ENCODE results near the gene RCOR3. TPM values are rescaled to one million over a fixed set of nuclear protein-coding genes. Genes with fewer than 3 reads are reported as not detected.
"Not testable (repeated sequence)": the region's sequence is repeated elsewhere in the genome, so short reads cannot be mapped to it uniquely, and the experiment has no call there.

The RCOR3 gene
- total RNA-seq, 1 experiment from 2014 or later, result 8.1 TPM

- DNase-seq (ENCODE audit: low read depth), result no peak
Observed at GRCh38 chr1:211340622-211341507, 81.7 kb downstream of the RCOR3 start.

DNA sequence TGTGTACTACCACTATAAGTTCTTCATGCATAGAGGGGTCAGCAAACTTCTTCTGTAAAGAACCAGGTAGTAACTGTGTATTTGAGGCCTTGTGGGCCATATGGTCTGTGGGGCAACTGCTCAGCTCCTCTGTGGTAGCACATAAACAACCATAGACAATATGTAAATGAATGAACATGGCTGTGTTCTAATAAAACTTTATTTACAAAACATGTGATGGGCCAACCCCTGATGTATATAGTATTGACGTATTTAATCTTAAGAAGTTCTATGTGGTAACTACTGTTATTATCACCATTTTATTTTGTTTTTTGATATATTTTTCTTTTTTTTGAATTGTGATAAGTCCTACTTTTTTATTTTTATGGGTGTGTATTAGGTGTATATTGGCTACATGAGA, 82.8 kb downstream of the RCOR3 start:
- no peak for DNase-seq (ENCODE audit: low read depth)

- DNase-seq (ENCODE audit: low read depth), result no peak
Observed at GRCh38 chr1:211343607-211344006, 84.4 kb downstream of the RCOR3 start.

- DNase-seq (ENCODE audit: low read depth), result no peak
Observed at GRCh38 chr1:211344152-211344618, 85.0 kb downstream of the RCOR3 start.

DNA sequence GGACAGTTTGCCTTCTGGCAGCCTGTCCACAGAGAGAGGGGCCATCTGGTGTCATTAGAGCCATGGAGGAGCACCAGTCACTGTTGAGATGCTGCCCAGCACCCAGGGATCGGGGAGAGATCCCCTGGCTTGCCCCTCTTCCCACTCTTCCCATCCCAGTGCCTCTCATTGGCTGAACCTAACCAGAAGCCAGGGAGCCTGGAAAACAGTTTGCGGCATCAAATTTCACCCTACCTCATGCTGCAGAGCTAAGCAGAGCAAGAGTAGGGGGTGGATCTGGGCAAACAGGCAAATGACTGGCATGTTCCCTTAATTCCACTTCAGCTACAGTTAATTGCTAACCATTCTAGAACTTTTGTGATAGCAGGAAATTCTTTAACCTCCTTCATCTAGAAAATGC, 86.6 kb downstream of the RCOR3 start:
- DNase-seq (ENCODE audit: low read depth), result no peak

DNA sequence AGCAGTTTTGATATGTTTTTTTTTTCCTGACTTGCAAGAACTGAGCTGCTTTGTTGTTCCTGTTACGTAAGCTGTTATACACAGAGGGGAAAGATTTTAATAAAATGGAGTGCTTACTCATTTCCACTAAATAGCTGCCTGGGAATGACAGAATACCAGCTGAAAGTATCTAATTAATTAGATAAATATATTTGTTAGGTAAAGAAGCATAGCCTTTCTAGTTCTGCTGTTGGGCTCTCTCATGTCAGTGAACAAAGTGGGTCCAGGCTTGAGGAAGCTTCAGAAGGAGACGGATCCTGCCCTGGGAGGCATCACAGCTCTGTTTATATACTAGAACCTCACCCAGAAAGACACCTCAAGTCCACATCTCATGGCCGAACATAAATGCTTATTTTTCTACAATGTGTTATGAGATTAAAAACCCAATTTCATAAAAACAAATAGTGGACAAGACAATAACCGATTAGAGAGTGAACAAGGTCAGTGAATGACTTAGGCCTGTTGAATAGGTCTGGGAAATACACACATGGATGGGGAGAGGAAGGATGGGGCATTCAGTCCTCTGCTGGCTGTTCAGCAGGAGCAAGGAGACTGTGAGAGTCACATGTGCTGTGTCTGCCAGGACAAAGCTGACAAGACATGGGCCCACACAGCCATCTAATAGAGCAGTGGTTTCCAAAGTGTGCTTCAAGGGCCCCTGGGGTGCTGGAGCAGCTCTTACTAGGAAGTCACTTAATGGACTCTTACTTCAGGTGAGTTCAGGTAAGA, 88.1 kb downstream of the RCOR3 start:
- DNase-seq (ENCODE audit: low read depth), result no peak

DNA sequence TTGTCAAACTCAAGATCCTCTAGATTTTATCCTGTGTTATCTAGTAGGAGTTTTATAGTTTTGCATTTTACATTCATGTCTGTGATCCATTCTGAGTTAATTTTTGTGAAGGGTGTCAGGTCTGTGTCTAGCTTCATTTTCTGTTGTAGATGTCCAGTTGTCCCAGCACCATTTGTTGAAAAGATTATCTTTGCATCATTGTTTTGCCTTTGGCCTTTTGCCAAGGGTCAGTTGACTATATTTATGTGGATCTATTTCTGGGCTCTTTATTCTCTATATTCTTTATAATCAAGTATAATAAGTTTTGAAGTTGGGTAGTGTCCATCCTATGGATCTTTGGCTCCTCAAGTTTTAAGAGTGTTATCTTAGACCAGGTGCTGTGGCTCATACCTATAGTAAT, 89.4 kb downstream of the RCOR3 start:
- no peak for DNase-seq (ENCODE audit: low read depth)

DNA sequence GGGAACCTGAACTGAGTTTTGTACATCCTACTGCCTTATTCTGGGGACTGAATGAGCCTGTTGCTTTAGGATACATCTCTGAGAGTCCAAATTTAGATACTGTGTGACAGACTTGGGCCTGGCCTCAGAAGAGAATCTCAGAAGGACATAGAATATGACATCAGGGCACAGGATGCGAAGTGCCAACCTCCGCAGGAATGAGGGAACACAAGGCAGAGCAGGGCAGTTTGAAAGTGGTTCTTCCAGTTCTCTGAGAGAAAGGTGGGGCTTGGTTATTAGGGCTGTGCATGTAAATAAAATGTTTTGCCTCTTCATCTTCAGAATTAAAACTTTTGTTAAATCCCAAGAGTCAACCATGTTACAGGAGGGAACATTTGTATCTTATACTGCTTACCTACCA, 90.6 kb downstream of the RCOR3 start:
- DNase-seq (ENCODE audit: low read depth), result no peak

DNA sequence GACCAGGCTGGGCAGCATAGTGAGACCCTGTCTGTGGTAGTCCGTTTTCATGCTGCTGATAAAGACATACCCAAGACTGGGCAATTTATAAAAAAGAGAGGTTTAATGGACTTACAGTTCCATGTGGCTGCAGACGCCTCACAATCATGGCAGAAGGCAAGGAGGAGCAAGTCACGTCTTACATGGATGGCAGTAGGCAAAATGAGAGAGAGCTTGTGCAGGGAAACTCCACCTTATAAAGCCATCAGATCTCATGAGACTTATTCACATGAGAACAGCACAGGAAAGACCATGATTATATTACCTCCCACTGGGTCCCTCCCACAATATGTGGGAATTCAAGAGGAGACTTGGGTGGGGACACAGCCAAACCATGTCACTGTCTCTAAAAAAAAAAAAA, 92.9 kb downstream of the RCOR3 start:
- not testable (repeated sequence) for DNase-seq (ENCODE audit: low read depth)

DNA sequence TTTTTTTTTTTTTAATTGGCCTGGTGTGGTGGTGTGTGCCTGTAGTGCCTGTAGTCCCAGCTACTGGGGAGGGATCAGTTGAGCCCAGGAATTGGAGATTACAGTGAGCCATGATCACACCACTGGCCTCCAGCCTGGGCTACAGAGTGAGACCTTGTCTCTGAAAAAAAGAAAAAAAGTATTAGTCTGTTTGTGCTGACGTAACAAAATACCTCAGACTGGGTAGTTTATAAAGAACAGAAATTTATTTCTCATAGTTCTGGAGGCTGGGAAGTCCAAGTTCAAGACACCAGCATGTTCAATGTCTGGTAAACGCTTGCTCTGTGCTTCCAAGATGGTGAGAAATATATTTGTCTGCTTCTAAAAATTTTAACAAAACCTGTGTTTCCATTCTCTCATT, 93.3 kb downstream of the RCOR3 start:
- no peak for DNase-seq (ENCODE audit: low read depth)

DNA sequence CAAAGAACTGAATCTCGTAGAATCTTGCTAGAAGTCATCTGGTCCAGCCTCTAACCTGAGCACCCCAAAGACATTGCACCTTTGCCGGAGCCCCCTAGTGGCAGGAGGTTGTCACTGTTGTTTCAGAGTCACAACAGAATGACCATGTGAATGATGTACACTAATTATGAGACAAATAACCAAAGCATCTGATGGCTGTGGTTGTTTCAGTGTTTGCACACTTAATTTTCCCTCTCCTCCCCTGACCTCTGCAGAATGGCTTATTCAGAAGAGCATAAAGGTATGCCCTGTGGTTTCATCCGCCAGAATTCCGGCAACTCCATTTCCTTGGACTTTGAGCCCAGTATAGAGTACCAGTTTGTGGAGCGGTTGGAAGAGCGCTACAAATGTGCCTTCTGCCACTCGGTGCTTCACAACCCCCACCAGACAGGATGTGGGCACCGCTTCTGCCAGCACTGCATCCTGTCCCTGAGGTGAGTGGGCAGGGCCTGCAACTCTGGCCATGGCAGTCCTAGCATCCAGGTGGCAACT, 93.9 kb downstream of the RCOR3 start:
- DNase-seq (ENCODE audit: low read depth), result peak; percentile 26

DNA sequence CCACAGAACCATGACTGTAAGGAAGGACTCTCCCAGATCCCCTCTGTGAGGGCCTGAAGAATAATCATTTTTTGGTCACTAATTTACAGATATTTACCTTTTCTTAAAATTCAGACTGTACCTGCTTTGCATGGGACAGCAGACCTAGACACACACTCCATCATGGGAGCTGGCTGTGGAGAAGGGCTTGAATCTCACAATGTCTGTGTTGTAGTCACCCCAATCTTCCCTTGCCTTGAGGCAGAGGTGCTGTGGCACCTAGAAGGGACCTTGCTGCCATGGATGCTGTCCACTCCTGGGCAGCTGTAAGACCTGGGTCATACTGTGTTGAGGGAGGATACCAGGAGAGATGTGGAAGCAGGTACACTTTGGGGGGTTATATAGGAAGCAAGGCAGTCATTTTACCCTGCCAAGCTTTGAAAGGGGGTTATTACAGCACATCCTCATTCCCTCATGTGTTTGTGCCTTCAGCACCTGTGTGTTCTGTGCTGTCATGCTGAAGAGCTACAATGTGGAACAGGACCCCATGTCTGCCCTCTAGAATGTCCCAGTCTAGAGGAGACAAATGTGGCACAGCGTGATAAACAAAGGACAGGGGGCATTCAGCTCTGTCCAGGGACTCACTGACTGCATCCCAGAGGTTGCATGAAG, 94.5 kb downstream of the RCOR3 start:
- DNase-seq (ENCODE audit: low read depth), result no peak

- no peak for DNase-seq (ENCODE audit: low read depth)
Observed at GRCh38 chr1:211355873-211356272, 96.7 kb downstream of the RCOR3 start.

GRCh38 chr1:211356723-211357407, 97.7 kb downstream of the RCOR3 start:
- DNase-seq (ENCODE audit: low read depth), result peak; percentile 39

DNA sequence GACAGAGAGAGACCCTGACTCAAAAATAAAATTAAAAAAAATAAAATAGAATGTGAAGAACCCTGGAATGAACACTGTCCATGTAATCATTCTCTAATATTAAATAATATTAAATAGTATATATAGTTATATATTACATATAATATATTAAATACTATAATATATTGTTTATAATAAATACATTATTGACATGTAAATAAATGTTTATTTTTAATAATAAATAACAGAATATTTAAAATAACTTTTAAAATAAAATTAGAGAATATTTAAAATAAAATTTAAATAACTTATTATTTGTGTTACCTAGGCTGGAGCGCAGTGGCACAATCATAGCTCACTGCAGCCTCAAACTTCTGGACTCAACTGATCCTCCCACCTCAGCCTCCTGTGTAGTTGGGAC, 99.5 kb downstream of the RCOR3 start:
- no peak for DNase-seq (ENCODE audit: low read depth)

DNA sequence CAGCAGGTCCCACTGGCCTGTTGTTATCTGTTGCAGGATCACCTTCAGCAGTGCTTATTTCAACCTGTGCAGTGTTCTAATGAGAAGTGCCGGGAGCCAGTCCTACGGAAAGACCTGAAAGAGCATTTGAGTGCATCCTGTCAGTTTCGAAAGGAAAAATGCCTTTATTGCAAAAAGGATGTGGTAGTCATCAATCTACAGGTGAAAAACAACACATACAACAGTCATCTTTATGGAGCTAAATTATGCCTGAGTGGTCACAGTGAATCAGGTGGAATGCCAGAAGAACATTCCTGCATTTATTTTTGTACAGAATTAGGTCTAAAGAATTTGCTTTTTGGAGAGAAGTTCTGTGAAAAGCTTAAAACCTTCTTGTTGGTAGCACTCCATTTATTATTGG, 100.7 kb downstream of the RCOR3 start:
- no peak for DNase-seq (ENCODE audit: low read depth)

DNA sequence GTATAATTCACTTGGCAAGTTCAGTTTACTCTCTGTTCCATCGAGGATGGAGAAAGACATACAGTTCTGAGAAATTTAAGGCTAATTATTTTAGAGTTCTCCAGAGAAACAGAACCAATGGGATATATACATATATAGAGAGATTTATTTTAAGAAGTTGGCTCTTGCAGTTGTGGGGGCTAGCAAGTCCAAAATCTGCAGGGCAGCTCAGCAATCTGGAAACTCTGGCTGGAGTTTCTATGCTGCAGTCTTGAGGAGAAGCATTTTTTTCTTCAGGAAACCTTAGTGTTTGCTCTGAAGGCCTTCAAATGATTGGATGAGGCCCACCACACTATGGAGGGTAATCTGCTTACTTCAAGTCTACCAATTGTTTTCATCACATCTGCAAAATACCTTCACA, 102.0 kb downstream of the RCOR3 start:
- no peak for DNase-seq (ENCODE audit: low read depth)

Data from Daoy (cell line).